ENCODE results near the gene PRDM2. TPM values are rescaled to one million over a fixed set of nuclear protein-coding genes. Genes with fewer than 3 reads are reported as not detected.
A peak's percentile ranks its signal among the peaks of the same experiment; 100 is the strongest.

PRDM2 gene
- total and polyA plus RNA-seq, 2 of the 13 experiments (the other 11 are each of a cell fraction or from before 2014, with no cell fraction given) = 4.0 to 6.5 TPM

DNA sequence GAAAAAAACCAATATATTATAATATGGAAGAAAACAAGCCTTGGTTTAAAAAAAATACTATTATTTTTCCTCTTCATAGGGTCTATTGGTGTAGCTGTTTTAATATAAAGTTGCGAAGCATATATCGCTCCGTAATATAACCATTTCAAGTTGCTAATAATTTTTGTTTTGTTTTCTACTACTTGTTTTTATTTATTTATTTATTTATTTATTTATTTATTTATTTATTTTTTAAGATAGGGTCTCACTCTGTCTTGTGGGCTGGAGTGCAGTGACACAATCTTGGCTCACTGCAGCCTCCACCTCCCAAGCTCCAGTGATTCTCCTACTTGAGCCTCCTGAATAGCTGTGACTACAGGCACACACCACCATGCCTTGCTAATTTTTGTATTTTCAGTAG lies 46.4 kb downstream of the PRDM2 start (continued):
- TF ChIP-seq ZNF234 (CRISPR knock-in tag; conservative IDR thresholded peaks at IDR 0.05) (no peak), HNF4G (IDR thresholded peaks at IDR 0.05; ENCODE audit: borderline replicate concordance, low read depth, low read length) (no peak), HNF4G (CRISPR knock-in tag; IDR thresholded peaks at IDR 0.05; ENCODE audit: borderline replicate concordance, low read depth) (no peak)

DNA sequence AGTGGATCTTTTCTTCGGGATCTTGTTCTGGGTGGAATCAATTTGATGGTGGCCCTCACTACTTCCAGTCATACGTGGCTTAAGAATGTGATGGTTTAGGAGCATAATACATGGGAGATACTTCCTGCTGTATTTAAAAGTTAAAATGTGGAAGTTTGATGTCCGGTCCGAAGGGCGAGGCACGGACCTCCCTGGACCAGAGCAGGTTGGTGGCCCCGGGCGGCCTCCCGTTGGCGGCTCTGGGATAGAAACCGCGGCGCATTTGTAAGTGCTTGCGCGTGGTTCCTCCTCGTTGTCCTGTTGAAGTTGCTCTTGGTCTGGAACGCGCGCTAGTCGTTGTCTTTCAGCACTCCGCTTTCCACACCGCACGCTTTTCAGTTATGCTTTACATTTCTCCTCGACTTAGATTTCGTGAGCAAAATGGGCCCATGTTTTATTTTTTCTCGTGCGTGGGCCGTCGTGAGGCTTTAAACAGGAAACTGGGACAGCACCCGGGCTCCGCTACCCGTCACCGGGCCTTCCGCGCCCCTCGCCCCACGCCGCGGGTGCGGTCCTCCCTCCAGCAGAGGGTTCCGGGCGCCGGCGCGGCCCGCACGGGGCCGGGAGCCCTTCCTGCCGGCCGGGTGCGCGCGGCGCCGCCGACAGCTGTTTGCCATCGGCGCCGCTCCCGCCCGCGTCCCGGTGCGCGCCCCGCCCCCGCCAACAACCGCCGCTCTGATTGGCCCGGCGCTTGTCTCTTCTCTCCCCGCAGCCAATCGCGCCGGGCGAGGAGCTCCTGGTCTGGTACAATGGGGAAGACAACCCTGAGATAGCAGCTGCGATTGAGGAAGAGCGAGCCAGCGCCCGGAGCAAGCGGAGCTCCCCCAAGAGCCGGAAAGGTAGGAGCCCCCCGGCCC lies 48.9 kb downstream of the PRDM2 start:
- peaks cover 0 to 18% of the 10 kb centered on the region in 2 experiments; a peak in 3 of 5 replicates for H3K27me3 ChIP-seq (ENCODE audit: control insufficient read depth in 1 of 2, insufficient read depth in 2 of 2, low read length in 2 of 2)
- TF ChIP-seq, protein P1, sequence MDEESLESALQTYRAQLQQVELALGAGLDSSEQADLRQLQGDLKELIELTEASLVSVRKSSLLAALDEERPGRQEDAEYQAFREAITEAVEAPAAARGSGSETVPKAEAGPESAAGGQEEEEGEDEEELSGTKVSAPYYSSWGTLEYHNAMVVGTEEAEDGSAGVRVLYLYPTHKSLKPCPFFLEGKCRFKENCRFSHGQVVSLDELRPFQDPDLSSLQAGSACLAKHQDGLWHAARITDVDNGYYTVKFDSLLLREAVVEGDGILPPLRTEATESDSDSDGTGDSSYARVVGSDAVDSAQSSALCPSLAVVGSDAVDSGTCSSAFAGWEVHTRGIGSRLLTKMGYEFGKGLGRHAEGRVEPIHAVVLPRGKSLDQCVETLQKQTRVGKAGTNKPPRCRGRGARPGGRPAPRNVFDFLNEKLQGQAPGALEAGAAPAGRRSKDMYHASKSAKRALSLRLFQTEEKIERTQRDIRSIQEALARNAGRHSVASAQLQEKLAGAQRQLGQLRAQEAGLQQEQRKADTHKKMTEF (CRISPR knock-in tag; IDR thresholded peaks at IDR 0.05) = peak; percentile 16; the same call in 1 of the 2 replicates
- TF ChIP-seq SOX5 (CRISPR knock-in tag; IDR thresholded peaks at IDR 0.05; ENCODE audit: borderline replicate concordance) = no peak
- TF ChIP-seq, protein P2, sequence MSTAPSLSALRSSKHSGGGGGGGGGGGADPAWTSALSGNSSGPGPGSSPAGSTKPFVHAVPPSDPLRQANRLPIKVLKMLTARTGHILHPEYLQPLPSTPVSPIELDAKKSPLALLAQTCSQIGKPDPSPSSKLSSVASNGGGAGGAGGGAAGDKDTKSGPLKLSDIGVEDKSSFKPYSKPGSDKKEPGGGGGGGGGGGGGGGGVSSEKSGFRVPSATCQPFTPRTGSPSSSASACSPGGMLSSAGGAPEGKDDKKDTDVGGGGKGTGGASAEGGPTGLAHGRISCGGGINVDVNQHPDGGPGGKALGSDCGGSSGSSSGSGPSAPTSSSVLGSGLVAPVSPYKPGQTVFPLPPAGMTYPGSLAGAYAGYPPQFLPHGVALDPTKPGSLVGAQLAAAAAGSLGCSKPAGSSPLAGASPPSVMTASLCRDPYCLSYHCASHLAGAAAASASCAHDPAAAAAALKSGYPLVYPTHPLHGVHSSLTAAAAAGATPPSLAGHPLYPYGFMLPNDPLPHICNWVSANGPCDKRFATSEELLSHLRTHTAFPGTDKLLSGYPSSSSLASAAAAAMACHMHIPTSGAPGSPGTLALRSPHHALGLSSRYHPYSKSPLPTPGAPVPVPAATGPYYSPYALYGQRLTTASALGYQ (CRISPR knock-in tag; IDR thresholded peaks at IDR 0.05) = no peak
- no peak; the same call in 1 of the 2 replicates for TF ChIP-seq ZNF33B (CRISPR knock-in tag; IDR thresholded peaks at IDR 0.05)
- TF ChIP-seq, protein P3, sequence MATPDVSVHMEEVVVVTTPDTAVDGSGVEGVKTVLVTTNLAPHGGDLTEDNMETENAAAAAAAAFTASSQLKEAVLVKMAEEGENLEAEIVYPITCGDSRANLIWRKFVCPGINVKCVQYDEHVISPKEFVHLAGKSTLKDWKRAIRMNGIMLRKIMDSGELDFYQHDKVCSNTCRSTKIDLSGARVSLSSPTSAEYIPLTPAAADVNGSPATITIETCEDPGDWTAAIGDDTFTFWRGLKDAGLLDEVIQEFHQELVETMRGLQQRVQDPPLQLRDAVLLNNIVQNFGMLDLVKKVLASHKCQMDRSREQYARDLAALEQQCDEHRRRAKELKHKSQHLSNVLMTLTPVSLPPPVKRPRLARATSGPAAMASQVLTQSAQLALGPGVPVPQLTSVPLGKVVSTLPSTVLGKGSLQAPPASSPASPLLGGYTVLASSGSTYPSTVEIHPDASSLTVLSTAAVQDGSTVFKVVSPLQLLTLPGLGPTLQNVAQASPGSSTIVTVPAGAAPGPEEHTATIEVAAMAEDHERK (CRISPR knock-in tag; IDR thresholded peaks at IDR 0.05; ENCODE audit: low read depth) = 0 out of 2 replicates have a peak, but pooled peaks have one; percentile 33
- TF ChIP-seq ZNF772 (CRISPR knock-in tag; IDR thresholded peaks at IDR 0.05) = peak; percentile 57; the same call in 1 of the 2 replicates
- no peak for TF ChIP-seq ZSCAN20 (CRISPR knock-in tag; IDR thresholded peaks at IDR 0.05; ENCODE audit: borderline replicate concordance)
- no peak for TF ChIP-seq GTF3A (CRISPR knock-in tag; conservative IDR thresholded peaks at IDR 0.05)
- no peak for TF ChIP-seq TGIF2 (CRISPR knock-in tag; IDR thresholded peaks at IDR 0.05)
- TF ChIP-seq ZNF263 (CRISPR knock-in tag; IDR thresholded peaks at IDR 0.05) = peak; percentile 49; the same call in 1 of the 2 replicates
- TF ChIP-seq, protein P4, sequence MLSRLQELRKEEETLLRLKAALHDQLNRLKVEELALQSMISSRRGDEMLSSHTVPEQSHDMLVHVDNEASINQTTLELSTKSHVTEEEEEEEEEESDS (CRISPR knock-in tag; IDR thresholded peaks at IDR 0.05; ENCODE audit: borderline replicate concordance) = no peak
- no peak; the same call in 1 of the 2 replicates for TF ChIP-seq MXD4 (CRISPR knock-in tag; IDR thresholded peaks at IDR 0.05)

More for the DNA sequence above, 48.9 kb downstream of the PRDM2 start:
- H2AFZ ChIP-seq (ENCODE audit: low read length) = peak overlapping the region; percentile 64
- FAIRE-seq (no peak), DNase-seq (ENCODE audit: low spot score) (peak; percentile 94), ATAC-seq (peak; percentile 95)
- CTCF ChIA-PET (ENCODE audit: low intra/inter-chr PET ratio, low total read pairs) = no interaction called here
- no peaks in the 10 kb centered on the region for H3K9me3 ChIP-seq (ENCODE audit: low read length)
- H3K36me3 ChIP-seq (replicated peaks in 1 of 2; ENCODE audit: control insufficient read depth in 1 of 2, insufficient read depth in 2 of 2, low read length in 2 of 2) = no peaks in the 10 kb centered on the region; a peak in 1 of 5 replicates
- POLR2A ChIA-PET = interaction anchor here (1.1 to 1.5 kb wide), 4 partner anchors 8 to 11 kb away, joined by 3 to 12 read pairs (median 4); no protein-coding TSS in a partner anchor
- H3K4me3 ChIP-seq (replicated peaks in 1 of 3; ENCODE audit: insufficient read depth in 1 of 3, low read depth in 2 of 3, low read length in 3 of 3) = peak overlapping the region; percentile 63 to 97 (median 91)
- WGBS (ENCODE audit: low lambda C conversion rate) = under 1% methylated on average over 20 of the region's 83 CpGs
- H3K79me2 ChIP-seq (ENCODE audit: insufficient read depth, low read length) = peaks cover 41% of the 10 kb centered on the region
- peak overlapping the region; percentile 86 for H3K4me2 ChIP-seq (ENCODE audit: low read depth, low read length)
- H3K27ac ChIP-seq (ENCODE audit: extremely low read length, insufficient read depth, low read length) = peak overlapping the region; percentile 50
- BruUV-seq (replicated peaks) = TSS peak; percentile 66
- H3K4me1 ChIP-seq (ENCODE audit: insufficient read depth, low read length) = peaks cover 33% of the 10 kb centered on the region
- in situ Hi-C loops (cut with HindIII; ENCODE audit: extremely low pct_ligation_motif_present, low pct_unique_long_range_greater_than_20kb) = no loop called here
- H3K9ac ChIP-seq (ENCODE audit: insufficient read depth, low read depth, low read length) = peak overlapping the region; percentile 68
- H4K20me1 ChIP-seq (ENCODE audit: insufficient read depth, low read length) = peaks cover 18% of the 10 kb centered on the region; the same call in 1 of the 2 replicates
- intact Hi-C loops (cut with micrococcal nuclease; ENCODE audit: unreplicated experiment) = no loop called here

Measured in HepG2 (cell line).